ENCODE results near the gene DBH. TPM values are rescaled to one million over a fixed set of nuclear protein-coding genes. Genes with fewer than 3 reads are reported as not detected.
A peak's percentile ranks its signal among the peaks of the same experiment; 100 is the strongest.

DBH gene
- polyA plus RNA-seq, 3 donors: not detected

GRCh38 chr9:133604214-133604613 is 31.9 kb upstream of the DBH start:
- Mint-ChIP-seq H3K27me3 (ENCODE audit: low read depth in 3 of 3) (peaks cover 5 to 26% (median 18%) of the 10 kb centered on the region in 3 donors), H3K4me3 (no peak overlapping the region), H3K9me3 (no peaks in the 10 kb centered on the region), H3K36me3 (no peaks in the 10 kb centered on the region), H3K27ac (no peak overlapping the region), H3K4me1 (no peaks in the 10 kb centered on the region)
- intact Hi-C loops (cut with micrococcal nuclease): no loop called here
- Histone ChIP-seq H3K36me3 (replicated peaks in 1 of 2; ENCODE audit: control insufficient read depth in 1 of 2, insufficient read depth in 2 of 2, low read length in 2 of 2) (no peaks in the 10 kb centered on the region), H3K4me3 (replicated peaks in 1 of 3; ENCODE audit: low read depth in 2 of 3, low read length in 3 of 3) (no peak overlapping the region), H3K27me3 (ENCODE audit: control insufficient read depth in 2 of 2, insufficient read depth in 2 of 2, low read length in 2 of 2) (peaks cover 0 to 8% of the 10 kb centered on the region in 2 donors), H3K27ac (ENCODE audit: low read depth in 1 of 2, low read length in 2 of 2) (no peak overlapping the region), H3K4me2 (replicated peaks; ENCODE audit: extremely low read depth, low read length, poor library complexity, severe bottlenecking) (no peak overlapping the region), H4K20me1 (ENCODE audit: insufficient read depth, low read length) (no peaks in the 10 kb centered on the region), H2AFZ (ENCODE audit: insufficient read depth, low read depth, low read length, poor library complexity, severe bottlenecking) (no peak overlapping the region), H3K9me3 (replicated peaks in 1 of 2; ENCODE audit: control insufficient read depth in 1 of 2, insufficient read depth in 1 of 2, low read length in 2 of 2) (peaks cover 1 to 6% of the 10 kb centered on the region in 2 donors), H3K9ac (ENCODE audit: insufficient read depth, low read length, poor library complexity, severe bottlenecking) (no peak overlapping the region), H3K4me1 (ENCODE audit: control insufficient read depth in 1 of 2, insufficient read depth in 2 of 2, low read length in 2 of 2) (no peaks in the 10 kb centered on the region), H3K79me2 (ENCODE audit: insufficient read depth, low read length) (no peaks in the 10 kb centered on the region)
- no peak for TF ChIP-seq CTCF (IDR thresholded peaks at IDR 0.05)
- no peak for DNase-seq
- WGBS (ENCODE audit: insufficient coverage): 44% methylated on average over 4 of the region's 5 CpGs

DNA sequence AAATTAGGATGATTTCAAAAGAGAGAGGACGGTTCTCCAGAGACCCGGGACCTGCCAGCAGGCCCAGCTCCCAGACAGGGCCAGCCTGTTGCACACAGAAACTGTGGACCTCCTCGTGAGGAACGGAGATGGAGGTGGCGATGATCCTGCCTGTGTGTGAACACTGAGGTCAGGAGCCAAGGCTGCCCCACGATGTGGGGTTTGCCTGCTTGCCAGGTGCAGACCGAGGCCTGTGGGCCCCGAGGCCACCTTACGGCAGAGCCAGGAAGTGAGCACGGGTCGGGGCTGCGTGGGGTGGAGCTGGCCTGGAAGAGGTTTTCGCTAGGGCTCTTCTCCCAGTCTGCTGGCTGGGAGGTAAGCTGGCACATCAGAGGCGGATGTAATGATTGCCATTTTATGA is 31.3 kb upstream of the DBH start:
- no peaks in the 10 kb centered on the region for H3K4me1 ChIP-seq (ENCODE audit: control insufficient read depth in 1 of 2, insufficient read depth in 2 of 2, low read length in 2 of 2)
- no peaks in the 10 kb centered on the region for H3K9me3 ChIP-seq (replicated peaks in 1 of 2; ENCODE audit: control insufficient read depth in 1 of 2, insufficient read depth in 1 of 2, low read length in 2 of 2)
- H4K20me1 ChIP-seq (ENCODE audit: insufficient read depth, low read length): no peaks in the 10 kb centered on the region
- peaks cover 0 to 13% of the 10 kb centered on the region in 2 donors for H3K27me3 ChIP-seq (ENCODE audit: control insufficient read depth in 2 of 2, insufficient read depth in 2 of 2, low read length in 2 of 2)
- no peak overlapping the region for H3K4me3 ChIP-seq (replicated peaks in 1 of 3; ENCODE audit: low read depth in 2 of 3, low read length in 3 of 3)
- intact Hi-C loops (cut with micrococcal nuclease): no loop called here
- no peak for DNase-seq
- no peak overlapping the region for H3K4me2 ChIP-seq (replicated peaks; ENCODE audit: extremely low read depth, low read length, poor library complexity, severe bottlenecking)
- H2AFZ ChIP-seq (ENCODE audit: insufficient read depth, low read depth, low read length, poor library complexity, severe bottlenecking): no peak overlapping the region
- Mint-ChIP-seq H3K4me1 (no peaks in the 10 kb centered on the region), H3K27ac (no peak overlapping the region), H3K9me3 (peaks cover 0 to 5% (median 0%) of the 10 kb centered on the region in 7 donors), H3K36me3 (no peaks in the 10 kb centered on the region), H3K27me3 (ENCODE audit: low read depth in 3 of 3) (peaks cover 8 to 31% (median 23%) of the 10 kb centered on the region in 3 donors), H3K4me3 (peak overlapping the region in 1 of 2 donors; percentile 46)
- TF ChIP-seq CTCF (IDR thresholded peaks at IDR 0.05): no peak
- H3K36me3 ChIP-seq (replicated peaks in 1 of 2; ENCODE audit: control insufficient read depth in 1 of 2, insufficient read depth in 2 of 2, low read length in 2 of 2): no peaks in the 10 kb centered on the region
- H3K79me2 ChIP-seq (ENCODE audit: insufficient read depth, low read length): no peaks in the 10 kb centered on the region
- no peak overlapping the region for H3K9ac ChIP-seq (ENCODE audit: insufficient read depth, low read length, poor library complexity, severe bottlenecking)
- WGBS (ENCODE audit: insufficient coverage): 71% methylated on average over 14 of the region's 14 CpGs
- H3K27ac ChIP-seq (ENCODE audit: low read depth in 1 of 2, low read length in 2 of 2): no peak overlapping the region

Measured in CD14-positive monocyte (primary cell).